ENCODE data around the gene CHD3. TPM values are rescaled to one million over a fixed set of nuclear protein-coding genes. Genes with fewer than 3 reads are reported as not detected.

CHD3 gene
- total RNA-seq, 1 donor from 2014 or later = 77.9 TPM

DNA sequence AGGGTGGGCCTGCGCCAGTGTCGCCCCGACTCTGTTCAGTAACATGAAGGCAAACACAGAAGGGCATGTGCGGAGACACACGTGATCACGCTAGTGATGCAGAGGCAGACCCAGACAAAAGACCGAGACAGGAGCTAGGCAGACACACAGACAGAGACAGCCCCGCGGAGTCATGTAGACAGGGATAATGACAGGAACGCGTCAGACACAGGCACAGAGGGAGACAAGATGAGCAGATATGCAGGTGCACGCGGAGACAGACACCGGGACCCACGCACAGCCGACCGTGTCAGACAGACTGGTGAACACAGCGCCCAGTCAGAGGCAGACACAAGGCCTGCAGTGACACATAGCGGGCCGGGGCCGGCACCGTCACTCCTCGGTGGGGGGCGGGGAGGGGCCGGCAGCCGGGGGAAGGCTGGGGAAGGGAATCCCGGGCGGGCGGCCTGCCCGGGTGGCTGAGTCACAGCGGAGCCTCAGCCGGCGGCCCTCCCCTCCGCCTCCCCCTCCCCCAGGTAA, 47.1 kb upstream of the CHD3 start:
- H3K27ac ChIP-seq = peak overlapping the region; percentile 99
- no peaks in the 10 kb centered on the region for H3K9me3 ChIP-seq
- peaks cover 57% of the 10 kb centered on the region for H3K4me1 ChIP-seq
- intact Hi-C loops (cut with DNase I) = no loop called here
- peak; percentile 89 for DNase-seq
- no peaks in the 10 kb centered on the region for H3K27me3 ChIP-seq (ENCODE audit: low read depth)
- peak; percentile 19 for TF ChIP-seq CTCF (IDR thresholded peaks at IDR 0.05)
- peak overlapping the region; percentile 79 for H3K4me3 ChIP-seq
- H3K36me3 ChIP-seq = peaks cover 23% of the 10 kb centered on the region
- ATAC-seq = peak; percentile 57 to 59

DNA sequence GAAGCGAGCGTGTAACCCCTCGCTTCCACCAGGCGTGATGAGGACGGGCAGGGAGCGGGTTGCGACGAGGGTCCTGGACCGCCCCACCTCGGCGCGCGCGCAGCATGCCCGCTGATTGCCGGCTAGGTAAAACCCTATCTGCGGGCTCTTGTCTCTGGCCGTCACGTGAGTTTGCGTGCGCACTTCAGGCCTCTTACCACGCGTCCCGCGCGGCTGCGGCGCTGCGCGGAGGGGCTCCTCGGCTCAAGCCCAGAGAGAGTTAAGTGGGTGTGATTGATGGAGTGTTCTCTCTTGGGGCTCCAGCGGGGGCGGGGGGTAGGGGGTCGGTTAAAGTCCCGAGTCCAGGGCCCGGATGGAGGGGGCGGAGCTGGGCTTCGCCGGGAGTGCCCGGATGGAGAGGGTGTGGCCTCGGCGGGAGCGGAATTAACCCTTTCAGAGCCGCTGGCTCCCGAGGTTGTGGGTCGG, 46.6 kb upstream of the CHD3 start:
- intact Hi-C loops (cut with DNase I) = no loop called here
- Histone ChIP-seq H3K4me1 (peaks cover 52% of the 10 kb centered on the region), H3K36me3 (peaks cover 28% of the 10 kb centered on the region), H3K27ac (peak overlapping the region; percentile 99), H3K27me3 (ENCODE audit: low read depth) (no peaks in the 10 kb centered on the region), H3K9me3 (no peaks in the 10 kb centered on the region), H3K4me3 (peak overlapping the region; percentile 79)
- no peak for TF ChIP-seq CTCF (IDR thresholded peaks at IDR 0.05)
- DNase-seq = peak; percentile 91
- ATAC-seq = peak; percentile 72 to 79

DNA sequence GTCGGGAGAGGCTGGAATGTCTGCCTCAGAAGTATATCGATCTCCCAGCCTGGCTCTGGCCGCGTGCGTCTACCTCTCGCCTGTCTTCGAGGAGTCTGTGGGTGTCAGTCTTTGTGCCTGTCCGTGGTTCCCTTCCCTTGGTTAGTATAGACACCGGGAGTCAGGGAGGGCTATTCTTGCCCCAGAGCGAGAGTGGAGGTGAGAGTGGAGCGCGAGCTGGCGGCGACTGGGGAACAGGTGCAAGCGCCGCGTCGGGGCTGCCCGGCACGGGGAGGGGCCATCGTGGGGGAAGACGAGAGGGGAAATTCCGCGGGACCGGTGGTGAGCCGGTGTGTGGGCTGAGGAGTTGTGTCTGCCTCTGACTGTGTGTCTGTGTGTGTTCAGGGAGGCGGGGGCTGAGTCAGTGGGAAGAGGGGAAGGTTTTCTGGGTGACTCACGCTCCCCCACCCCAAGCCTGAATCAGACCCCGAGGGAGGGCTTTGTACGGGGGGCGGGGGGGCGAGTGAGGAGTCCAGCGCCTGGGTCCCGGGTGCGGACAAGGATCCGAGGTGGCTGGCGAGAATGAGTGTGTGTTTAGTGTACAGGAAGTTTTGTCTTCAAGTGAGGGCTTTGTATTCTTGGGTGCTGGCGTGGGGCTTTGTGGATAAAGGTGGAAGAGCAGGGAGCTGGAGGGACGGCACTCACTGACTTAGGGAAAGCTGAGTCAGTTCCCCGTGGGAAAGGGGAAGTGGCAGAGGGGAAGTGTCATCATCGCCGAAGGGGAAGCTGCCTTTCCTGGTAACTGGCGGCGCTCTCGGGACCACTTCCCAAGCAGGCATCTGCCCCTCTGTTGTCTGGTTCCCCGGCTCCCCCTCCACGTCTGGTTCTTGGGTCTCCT, 46.0 kb upstream of the CHD3 start:
- Histone ChIP-seq H3K36me3 (peaks cover 35% of the 10 kb centered on the region), H3K4me1 (peaks cover 46% of the 10 kb centered on the region), H3K4me3 (peak overlapping the region; percentile 79), H3K9me3 (no peaks in the 10 kb centered on the region), H3K27ac (peak overlapping the region; percentile 99), H3K27me3 (ENCODE audit: low read depth) (no peaks in the 10 kb centered on the region)
- TF ChIP-seq CTCF (IDR thresholded peaks at IDR 0.05) = no peak
- DNase-seq (peak; percentile 88), ATAC-seq (peak; percentile 43 to 61)
- intact Hi-C loops (cut with DNase I) = no loop called here

GRCh38 chr17:7843257-7843535, 45.4 kb upstream of the CHD3 start:
- DNase-seq = no peak
- Histone ChIP-seq H3K36me3 (peaks cover 41% of the 10 kb centered on the region), H3K27me3 (ENCODE audit: low read depth) (no peaks in the 10 kb centered on the region), H3K4me1 (peaks cover 42% of the 10 kb centered on the region), H3K9me3 (no peaks in the 10 kb centered on the region), H3K4me3 (peak overlapping the region; percentile 79), H3K27ac (peak overlapping the region; percentile 99)
- intact Hi-C loops (cut with DNase I) = no loop called here
- ATAC-seq = no peak
- TF ChIP-seq CTCF (IDR thresholded peaks at IDR 0.05) = no peak

- DNase-seq (peak; percentile 93), ATAC-seq (peak; percentile 49 to 75)
- Histone ChIP-seq H3K36me3 (peaks cover 44% of the 10 kb centered on the region), H3K4me3 (peak overlapping the region; percentile 79), H3K9me3 (no peaks in the 10 kb centered on the region), H3K4me1 (peaks cover 40% of the 10 kb centered on the region), H3K27me3 (ENCODE audit: low read depth) (no peaks in the 10 kb centered on the region), H3K27ac (peak overlapping the region; percentile 99)
- no peak for TF ChIP-seq CTCF (IDR thresholded peaks at IDR 0.05)
- intact Hi-C loops (cut with DNase I) = no loop called here
These were observed 44.9 kb upstream of the CHD3 start for GRCh38 chr17:7843536-7844291.
